Loucy (cell line): ENCODE data around the gene SCIN.

Source experiments
- H2AFZ ChIP-seq: fragments of 200-600 bp; sonication (generic); 2 replicates; pipeline ENCODE4 v1.6.0; 2016; ENCODE audit warnings: antibody characterized with exemption, mild to moderate bottlenecking, low read length, moderate library complexity
- H3F3A ChIP-seq: fragments of 200-600 bp; 2 replicates; pipeline ENCODE4 v1.6.0; 2016; ENCODE audit warnings: antibody characterized with exemption, low read depth, mild to moderate bottlenecking
- H3K27me3 ChIP-seq: fragments of 200-600 bp; sonication (generic); 2 replicates; pipeline ENCODE4 v1.6.1; 2014; ENCODE audit warnings: low read length, mild to moderate bottlenecking; ENCODE audit not compliant: insufficient read depth, poor library complexity, severe bottlenecking
- H3K36me3 ChIP-seq: fragments of 200-600 bp; sonication (generic); 2 replicates; pipeline ENCODE4 v1.6.1; 2016; ENCODE audit warnings: low read length; ENCODE audit not compliant: insufficient read depth
- H3K4me1 ChIP-seq: fragments of 200-600 bp; sonication (generic); 2 replicates; pipeline ENCODE4 v1.5.1; 2014; ENCODE audit warnings: low read length, mild to moderate bottlenecking; ENCODE audit not compliant: insufficient read depth, poor library complexity, severe bottlenecking
- H3K4me2 ChIP-seq: fragments of 200-600 bp; sonication (generic); 2 replicates; pipeline ENCODE4 v1.6.0; 2014; ENCODE audit warnings: antibody characterized with exemption, low read length, low read depth, mild to moderate bottlenecking; ENCODE audit not compliant: poor library complexity, severe bottlenecking
- H3K4me3 ChIP-seq: fragments of 200-600 bp; sonication (generic); 2 replicates; pipeline ENCODE4 v1.5.1; 2014; ENCODE audit warnings: low read length, mild to moderate bottlenecking, mixed read lengths; ENCODE audit not compliant: poor library complexity, severe bottlenecking
- H3K79me2 ChIP-seq: fragments of 200-600 bp; sonication (generic); 2 replicates; pipeline ENCODE4 v1.6.1; 2014; ENCODE audit warnings: low read length; ENCODE audit not compliant: insufficient read depth
- H3K9ac ChIP-seq: fragments of 200-600 bp; sonication (generic); 2 replicates; pipeline ENCODE4 v1.6.0; 2014; ENCODE audit warnings: mild to moderate bottlenecking, low read depth, low read length, moderate library complexity; ENCODE audit not compliant: poor library complexity, severe bottlenecking
- H3K9me2 ChIP-seq: fragments of 200-600 bp; sonication (generic); replicated peaks from 2 replicates; pipeline ENCODE4 v1.6.1; 2016; ENCODE audit warnings: low read depth, low read length, mixed read lengths
- H3K9me3 ChIP-seq: fragments of 200-600 bp; sonication (generic); 2 replicates; pipeline ENCODE4 v1.6.1; 2014; ENCODE audit warnings: mild to moderate bottlenecking, antibody characterized with exemption, low read length, low read depth; ENCODE audit not compliant: insufficient read depth
- H4K20me1 ChIP-seq: fragments of 200-600 bp; sonication (generic); 2 replicates; pipeline ENCODE4 v1.6.0; 2014; ENCODE audit warnings: antibody characterized with exemption, low read length, mild to moderate bottlenecking; ENCODE audit not compliant: insufficient read depth, poor library complexity, severe bottlenecking
- CTCF ChIP-seq: fragments of 200-600 bp; sonication (generic); conservative IDR thresholded peaks from 2 replicates; pipeline ENCODE4 v1.5.1; 2014; ENCODE audit warnings: mild to moderate bottlenecking, antibody characterized with exemption, low read length
- EZH2phosphoT487 ChIP-seq: fragments of 200-600 bp; IDR thresholded peaks from 2 replicates; pipeline ENCODE4 v1.6.1; 2018; ENCODE audit warnings: antibody characterized with exemption, mild to moderate bottlenecking, moderate library complexity, borderline replicate concordance

SCIN gene

DNA sequence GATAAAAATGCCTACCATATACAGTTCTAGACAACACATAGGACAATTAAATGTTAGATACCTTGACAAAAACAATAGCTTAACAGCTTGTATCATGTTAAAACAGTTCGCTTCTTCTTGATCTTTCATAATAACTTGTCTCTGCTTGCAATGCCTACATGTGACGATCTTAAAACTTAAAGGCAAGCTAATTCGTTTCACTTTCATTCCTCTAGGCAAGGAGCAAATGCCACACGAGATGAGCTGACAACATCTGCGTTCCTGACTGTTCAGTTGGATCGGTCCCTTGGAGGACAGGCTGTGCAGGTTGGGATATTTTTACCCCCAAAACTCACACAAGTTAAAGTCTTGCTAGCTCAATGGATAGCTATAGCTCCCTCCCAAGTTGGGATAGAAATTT lies 65.3 kb downstream of the SCIN start:
- no peaks in the 10 kb centered on the region for H3K9me2 ChIP-seq
- TF ChIP-seq CTCF (no peak), EZH2phosphoT487 (no peak)
- peak overlapping the region; percentile 20 for H3K4me3 ChIP-seq
- H3K4me1 ChIP-seq, result no peaks in the 10 kb centered on the region
- H4K20me1 ChIP-seq, result no peaks in the 10 kb centered on the region
- H3K4me2 ChIP-seq, result peak overlapping the region; percentile 19
- H3K36me3 ChIP-seq, result no peaks in the 10 kb centered on the region
- H3F3A ChIP-seq, result no peaks in the 10 kb centered on the region
- no peaks in the 10 kb centered on the region for H3K79me2 ChIP-seq
- no peak overlapping the region for H3K9ac ChIP-seq
- peak overlapping the region; percentile 72 for H2AFZ ChIP-seq
- no peaks in the 10 kb centered on the region for H3K9me3 ChIP-seq
- no peaks in the 10 kb centered on the region for H3K27me3 ChIP-seq

- H3K36me3 ChIP-seq, result no peaks in the 10 kb centered on the region
- no peaks in the 10 kb centered on the region for H3F3A ChIP-seq
- H3K9me3 ChIP-seq, result no peaks in the 10 kb centered on the region
- no peaks in the 10 kb centered on the region for H3K79me2 ChIP-seq
- H3K27me3 ChIP-seq, result no peaks in the 10 kb centered on the region
- H4K20me1 ChIP-seq, result no peaks in the 10 kb centered on the region
- H3K9me2 ChIP-seq, result no peaks in the 10 kb centered on the region
- no peaks in the 10 kb centered on the region for H3K4me1 ChIP-seq
- H2AFZ ChIP-seq, result no peak overlapping the region
- H3K4me2 ChIP-seq, result no peak overlapping the region
- no peak overlapping the region for H3K4me3 ChIP-seq
- TF ChIP-seq EZH2phosphoT487 (no peak), CTCF (no peak)
- H3K9ac ChIP-seq, result no peak overlapping the region
Measured at GRCh38 chr7:12637328-12637727, 66.8 kb downstream of the SCIN start.

DNA sequence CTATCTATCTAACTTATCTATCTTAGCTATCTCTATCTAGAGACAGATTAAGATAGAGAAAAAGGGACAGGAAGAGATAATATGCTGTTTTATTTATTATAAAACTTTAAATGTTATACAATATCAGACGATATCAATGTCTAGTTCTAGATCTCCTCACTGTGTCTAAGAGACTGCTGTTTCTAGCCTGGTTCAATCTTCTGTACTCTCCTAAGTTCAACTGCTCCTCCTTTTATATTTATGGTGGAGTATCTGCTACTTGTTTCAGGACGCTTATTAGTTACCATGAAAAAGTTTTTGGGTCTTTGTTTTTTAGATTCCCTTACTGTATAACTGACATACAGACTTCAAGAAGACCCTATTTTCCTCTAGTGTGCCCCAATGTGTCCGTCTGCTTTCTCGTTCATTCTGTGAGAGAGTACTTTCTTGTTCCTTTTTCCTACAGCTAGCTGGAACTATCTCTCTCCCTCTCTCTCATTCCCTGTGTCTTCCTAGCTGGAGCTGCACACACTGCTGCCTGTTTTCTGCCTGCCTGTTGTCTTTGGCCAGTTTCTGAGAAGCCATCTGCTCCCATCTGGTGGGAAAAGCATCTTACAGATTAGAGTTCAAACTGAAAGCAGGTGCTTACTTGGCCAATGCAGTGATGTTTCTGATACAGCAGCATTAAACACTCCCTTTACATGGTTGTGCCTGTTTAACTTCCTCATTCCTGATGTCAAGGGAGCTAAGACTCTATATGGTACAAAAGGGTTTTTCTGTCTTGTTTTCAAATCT lies 67.5 kb downstream of the SCIN start:
- no peaks in the 10 kb centered on the region for H3K9me2 ChIP-seq
- H3K36me3 ChIP-seq, result no peaks in the 10 kb centered on the region
- peak overlapping the region; percentile 30 for H3K4me3 ChIP-seq
- no peaks in the 10 kb centered on the region for H4K20me1 ChIP-seq
- H3K4me2 ChIP-seq, result peak overlapping the region; percentile 58
- no peak overlapping the region for H3K9ac ChIP-seq
- H3K79me2 ChIP-seq, result no peaks in the 10 kb centered on the region
- no peaks in the 10 kb centered on the region for H3K27me3 ChIP-seq
- H3F3A ChIP-seq, result no peaks in the 10 kb centered on the region
- TF ChIP-seq CTCF, result no peak
- TF ChIP-seq EZH2phosphoT487, result no peak
- no peaks in the 10 kb centered on the region for H3K4me1 ChIP-seq
- H3K9me3 ChIP-seq, result no peaks in the 10 kb centered on the region
- peak overlapping the region; percentile 84 for H2AFZ ChIP-seq
